Thymus (tissue), 11 donors: ENCODE results near the gene IGSF9B. TPM values are rescaled to one million over a fixed set of nuclear protein-coding genes. Genes with fewer than 3 reads are reported as not detected.
A peak's percentile ranks its signal among the peaks of the same experiment; 100 is the strongest.

Experiments used
- DNase-seq, 9 donors: peaks; one replicate each; pipeline ENCODE4 v3.0.0-alpha.2; 2013; ENCODE audit warnings: low spot score in 9 of 9, low read depth in 6 of 9, missing footprints in 1 of 9
- H3K27ac ChIP-seq, 2 donors: one replicate each; pipeline ENCODE4 v1.5.1; 2013; ENCODE audit warnings: control low read depth in 1 of 2, low read depth in 1 of 2, low read length in 1 of 2, mild to moderate bottlenecking in 1 of 2, moderate library complexity in 1 of 2
- H3K27me3 ChIP-seq, 2 donors: one replicate each; pipeline ENCODE4 v1.5.1; 2013; ENCODE audit warnings: low read length in 1 of 2; ENCODE audit not compliant: control insufficient read depth in 2 of 2, insufficient read depth in 1 of 2
- H3K36me3 ChIP-seq, 2 donors: one replicate each; pipeline ENCODE4 v1.5.1; 2013; ENCODE audit warnings: low read length in 1 of 2, mild to moderate bottlenecking in 1 of 2, moderate library complexity in 1 of 2; ENCODE audit not compliant: control insufficient read depth in 2 of 2, insufficient read depth in 2 of 2
- H3K4me1 ChIP-seq, 2 donors: one replicate each; pipeline ENCODE4 v1.5.1; 2013; ENCODE audit warnings: low read length in 2 of 2; ENCODE audit not compliant: control insufficient read depth in 2 of 2, insufficient read depth in 2 of 2
- H3K4me3 ChIP-seq, 2 donors: one replicate each; pipeline ENCODE4 v1.5.1; 2013; ENCODE audit warnings: low read length in 2 of 2, control low read depth in 1 of 2, mild to moderate bottlenecking in 1 of 2
- H3K9me3 ChIP-seq, 2 donors: one replicate each; pipeline ENCODE4 v1.5.1; 2013; ENCODE audit warnings: low read length in 1 of 2, mild to moderate bottlenecking in 1 of 2; ENCODE audit not compliant: control insufficient read depth in 2 of 2, insufficient read depth in 1 of 2
- WGBS: extraction: QIAGEN DNeasy Blood & Tissue Kit; methylation state at CpG from one replicate; pipeline ENCODE4 v1.1.7; 2013; 5-methylcytosine and 5-hydroxymethylcytosine counted together
- polyA plus RNA-seq: library from polyadenylated mRNA; stranded (reverse); fragments of 200-250 nt; gene quantifications from one replicate; pipeline ENCODE4 v1.2.3, GENCODE V29; 2013
- total RNA-seq: library from RNA; stranded (reverse); fragments of 120-200 nt; gene quantifications from one replicate; pipeline ENCODE4 v1.2.4, GENCODE V29; 2013
- donor health status: healthy.

IGSF9B gene
- total and polyA plus RNA-seq, 2 donors = 1.6 to 1.8 TPM

DNA sequence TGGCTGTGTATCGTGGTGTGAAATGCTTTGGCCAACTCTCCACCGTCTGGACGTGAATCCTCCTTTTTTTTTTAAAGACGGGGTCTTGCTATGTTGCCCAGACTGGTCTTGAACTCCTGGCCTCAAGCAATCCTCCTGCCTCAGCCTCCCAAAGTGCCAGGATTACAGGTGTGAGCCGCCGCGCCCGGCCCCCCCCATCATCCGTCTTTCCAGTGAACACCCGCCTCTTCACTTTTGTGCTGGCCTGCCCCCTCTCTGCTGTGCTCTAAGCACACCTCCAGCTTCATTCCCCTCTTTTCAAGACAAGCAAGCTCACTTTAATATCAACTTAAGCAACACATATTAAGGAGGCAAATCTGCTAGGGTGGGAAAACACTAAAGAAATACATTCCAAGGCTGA, 35.3 kb downstream of the IGSF9B start:
- 99% methylated on average over 10 of the region's 10 CpGs for WGBS
- H3K4me1 ChIP-seq = no peaks in the 10 kb centered on the region
- H3K36me3 ChIP-seq = peaks cover 0 to 5% of the 10 kb centered on the region in 2 donors
- no peak overlapping the region for H3K27ac ChIP-seq
- no peak for DNase-seq
- H3K4me3 ChIP-seq = no peak overlapping the region
- no peaks in the 10 kb centered on the region for H3K9me3 ChIP-seq
- peaks cover 23 to 49% of the 10 kb centered on the region in 2 donors for H3K27me3 ChIP-seq

DNA sequence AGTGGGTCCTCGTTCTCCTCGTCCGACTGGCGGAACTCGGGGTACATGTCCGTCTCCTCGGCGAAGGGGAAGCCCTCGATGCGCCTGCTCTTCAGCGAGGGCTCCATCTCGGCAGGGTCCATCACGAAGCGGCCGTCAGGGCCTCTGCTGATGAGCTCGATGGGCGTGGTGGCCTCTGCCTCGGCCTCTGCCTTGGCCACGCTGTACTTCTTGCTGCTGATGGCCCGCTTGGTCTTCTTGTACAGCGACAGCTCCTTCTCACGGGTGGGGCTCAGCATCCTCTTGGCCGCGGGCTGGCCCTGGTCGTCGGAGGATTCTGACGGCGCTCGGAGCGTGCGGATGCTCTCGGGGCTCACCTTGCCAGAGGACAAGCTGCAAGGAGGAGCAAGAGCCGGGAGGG, 35.7 kb downstream of the IGSF9B start:
- DNase-seq = no peak
- Histone ChIP-seq H3K27me3 (peaks cover 23 to 53% of the 10 kb centered on the region in 2 donors), H3K27ac (no peak overlapping the region), H3K4me3 (no peak overlapping the region), H3K4me1 (no peaks in the 10 kb centered on the region), H3K36me3 (peaks cover 0 to 5% of the 10 kb centered on the region in 2 donors), H3K9me3 (no peaks in the 10 kb centered on the region)
- 98% methylated on average over 33 of the region's 33 CpGs for WGBS

DNA sequence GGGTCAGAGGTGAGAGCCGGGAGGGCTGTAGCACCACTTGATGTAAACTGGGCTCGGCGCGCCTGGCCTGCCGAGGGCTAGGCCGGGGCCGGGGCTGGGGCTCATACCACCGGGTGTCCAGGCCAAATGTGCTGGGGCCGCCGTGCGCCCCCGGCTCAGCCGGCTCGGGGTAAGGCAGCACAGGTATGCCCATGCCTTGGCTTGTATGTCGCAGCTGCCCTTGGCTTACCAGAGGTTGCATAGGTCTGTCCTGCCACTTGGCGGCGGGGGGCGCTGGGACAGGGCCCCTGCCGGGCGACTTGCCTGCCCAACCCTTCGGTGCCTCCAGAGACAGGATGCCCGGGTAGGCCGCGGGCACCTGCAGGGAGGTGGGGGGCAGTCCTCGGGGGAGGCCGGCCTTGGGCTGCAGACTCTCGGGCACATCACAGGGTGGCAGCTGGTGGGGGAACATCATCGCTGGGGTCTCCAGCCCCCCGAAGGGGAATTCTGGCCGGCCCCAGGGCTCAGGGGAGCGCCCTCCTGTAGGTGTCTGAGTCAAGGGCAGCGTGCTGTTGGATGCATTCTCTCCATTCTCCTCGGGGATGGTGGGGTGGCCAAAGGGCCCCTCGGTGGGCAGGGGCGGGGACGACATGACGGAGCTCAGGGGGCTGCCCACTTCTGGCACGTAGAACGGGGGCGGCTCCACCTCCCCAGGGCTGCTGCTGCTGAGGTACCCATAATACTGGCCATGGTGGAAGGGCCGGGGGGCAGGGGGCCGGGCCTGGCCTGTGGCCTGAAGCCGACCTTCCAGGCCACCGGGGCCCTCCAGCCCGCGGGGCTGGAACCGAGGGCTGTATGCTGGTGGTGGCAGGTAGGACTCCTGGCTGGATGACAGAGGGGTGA, 36.4 kb downstream of the IGSF9B start:
- peaks cover 23 to 57% of the 10 kb centered on the region in 2 donors for H3K27me3 ChIP-seq
- no peak overlapping the region for H3K27ac ChIP-seq
- H3K36me3 ChIP-seq = peaks cover 0 to 5% of the 10 kb centered on the region in 2 donors
- no peaks in the 10 kb centered on the region for H3K9me3 ChIP-seq
- H3K4me3 ChIP-seq = no peak overlapping the region
- WGBS = 96% methylated on average over 47 of the region's 47 CpGs
- DNase-seq = no peak
- H3K4me1 ChIP-seq = no peaks in the 10 kb centered on the region

DNA sequence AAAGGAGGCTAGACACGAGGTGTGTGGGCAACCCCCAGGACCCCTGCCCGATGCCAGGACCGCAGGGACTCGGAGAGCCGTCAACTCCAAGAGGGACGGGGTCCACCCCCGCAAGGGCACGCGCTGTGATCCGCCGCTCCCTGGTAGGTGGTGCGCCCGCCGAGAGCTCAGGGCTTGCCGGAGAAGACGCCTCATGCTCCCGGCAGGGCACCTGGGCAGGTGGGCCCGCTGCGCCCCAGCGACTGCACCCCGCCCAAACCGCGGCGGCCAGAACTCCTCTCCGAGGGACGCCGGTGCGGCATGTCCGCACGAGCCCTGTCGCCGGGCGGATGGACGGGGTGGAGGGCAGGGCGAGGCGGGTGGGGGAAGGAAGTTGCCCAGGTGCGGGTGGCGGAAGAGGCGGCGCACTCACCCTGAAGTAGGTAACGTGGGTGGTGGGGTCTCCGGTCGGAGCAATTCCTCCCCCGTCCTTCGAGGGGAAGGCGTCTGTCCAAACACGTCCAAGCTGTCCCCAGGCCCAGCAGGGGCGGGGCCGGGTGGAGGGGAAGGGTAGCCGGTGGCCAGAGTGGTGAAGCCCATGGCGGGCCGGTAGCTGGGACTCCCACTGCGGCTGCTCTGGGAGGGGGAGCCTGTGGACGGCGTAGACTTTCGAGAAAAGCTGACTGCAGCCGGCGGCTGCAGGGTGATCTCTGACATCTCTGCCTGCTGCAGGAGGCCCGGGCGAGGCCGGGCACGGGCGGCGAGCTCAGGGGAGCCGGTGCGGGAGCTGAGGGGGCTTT, 37.2 kb downstream of the IGSF9B start:
- Histone ChIP-seq H3K27me3 (peaks cover 23 to 57% of the 10 kb centered on the region in 2 donors), H3K4me3 (peak overlapping the region in 1 of 2 donors; percentile 17), H3K36me3 (peaks cover 0 to 5% of the 10 kb centered on the region in 2 donors), H3K4me1 (no peaks in the 10 kb centered on the region), H3K9me3 (no peaks in the 10 kb centered on the region), H3K27ac (no peak overlapping the region)
- no peak for DNase-seq
- 50% methylated on average over 66 of the region's 66 CpGs for WGBS

DNA sequence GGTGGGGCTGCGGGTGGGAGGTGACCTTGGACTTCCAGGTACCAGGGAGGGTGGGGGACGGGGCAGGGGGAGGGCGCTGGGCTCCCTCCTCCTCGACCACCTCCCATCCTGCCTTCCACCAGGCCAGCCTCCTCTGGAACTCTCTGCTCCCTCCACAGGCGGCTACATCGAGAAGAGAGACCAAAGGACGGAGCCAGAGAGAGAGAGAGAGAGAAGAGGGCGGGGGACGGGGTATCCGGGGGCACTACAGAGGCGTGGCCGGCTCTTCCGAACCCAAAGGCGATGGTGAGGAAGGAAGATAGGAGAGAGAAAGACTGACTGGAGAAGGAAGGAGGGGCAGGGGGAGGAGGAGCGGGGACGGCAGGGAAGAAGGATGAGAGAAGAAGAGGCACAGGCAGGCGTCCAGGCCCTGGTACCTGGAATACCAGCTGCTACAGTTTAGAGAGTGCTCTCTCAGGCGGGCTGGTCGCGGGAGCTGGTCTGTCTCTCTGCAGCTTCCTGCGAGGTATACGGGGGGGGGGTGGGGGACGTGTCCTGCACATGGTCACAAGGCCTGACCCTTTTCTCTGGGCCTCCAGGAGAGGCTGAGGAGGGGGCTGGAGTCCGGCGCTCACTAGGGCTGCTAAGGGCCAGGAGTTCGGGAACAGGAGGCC, 38.0 kb downstream of the IGSF9B start:
- no peak overlapping the region for H3K4me3 ChIP-seq
- H3K36me3 ChIP-seq = peaks cover 0 to 5% of the 10 kb centered on the region in 2 donors
- WGBS = 12% methylated on average over 26 of the region's 26 CpGs
- no peak overlapping the region for H3K27ac ChIP-seq
- no peak for DNase-seq
- H3K4me1 ChIP-seq = no peaks in the 10 kb centered on the region
- no peaks in the 10 kb centered on the region for H3K9me3 ChIP-seq
- H3K27me3 ChIP-seq = peaks cover 23 to 57% of the 10 kb centered on the region in 2 donors

DNA sequence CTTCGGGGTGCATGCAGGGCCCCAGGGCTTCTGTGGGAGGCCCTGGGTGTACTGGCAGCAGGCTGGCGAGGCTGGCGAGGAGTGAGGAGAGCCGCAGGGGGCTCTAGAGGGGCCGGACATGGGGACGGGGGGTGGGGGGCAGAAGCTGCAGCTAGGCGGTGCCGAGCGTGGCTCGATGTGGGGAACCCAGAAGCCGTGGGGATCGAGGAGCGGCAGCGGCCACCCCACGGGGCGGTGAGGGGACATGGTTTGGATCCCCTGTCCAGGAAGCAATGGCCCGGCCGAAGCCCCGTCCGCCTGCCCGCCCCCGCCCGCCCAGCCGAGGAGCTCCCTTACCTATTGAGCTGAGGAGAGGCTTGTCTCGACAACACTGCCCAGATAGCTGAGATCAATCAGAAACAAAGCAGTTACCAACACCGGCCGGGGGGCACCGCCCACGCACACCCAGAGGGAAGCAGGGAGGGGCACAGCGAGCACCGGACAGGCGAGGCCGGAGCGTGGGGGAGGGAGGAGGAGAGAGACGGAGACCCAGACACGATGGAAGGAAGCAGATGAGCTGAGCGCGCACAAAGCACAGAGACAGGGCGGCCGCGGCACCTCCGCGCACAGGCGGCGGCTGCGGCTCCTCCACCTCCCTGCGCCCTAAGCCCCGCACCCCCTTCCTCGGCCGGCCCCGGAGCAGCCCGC, 38.7 kb downstream of the IGSF9B start:
- H3K4me1 ChIP-seq = no peaks in the 10 kb centered on the region
- H3K27me3 ChIP-seq = peaks cover 23 to 57% of the 10 kb centered on the region in 2 donors
- no peaks in the 10 kb centered on the region for H3K9me3 ChIP-seq
- H3K4me3 ChIP-seq = no peak overlapping the region
- DNase-seq = no peak
- H3K27ac ChIP-seq = no peak overlapping the region
- H3K36me3 ChIP-seq = peaks cover 0 to 5% of the 10 kb centered on the region in 2 donors
- 28% methylated on average over 52 of the region's 52 CpGs for WGBS

DNA sequence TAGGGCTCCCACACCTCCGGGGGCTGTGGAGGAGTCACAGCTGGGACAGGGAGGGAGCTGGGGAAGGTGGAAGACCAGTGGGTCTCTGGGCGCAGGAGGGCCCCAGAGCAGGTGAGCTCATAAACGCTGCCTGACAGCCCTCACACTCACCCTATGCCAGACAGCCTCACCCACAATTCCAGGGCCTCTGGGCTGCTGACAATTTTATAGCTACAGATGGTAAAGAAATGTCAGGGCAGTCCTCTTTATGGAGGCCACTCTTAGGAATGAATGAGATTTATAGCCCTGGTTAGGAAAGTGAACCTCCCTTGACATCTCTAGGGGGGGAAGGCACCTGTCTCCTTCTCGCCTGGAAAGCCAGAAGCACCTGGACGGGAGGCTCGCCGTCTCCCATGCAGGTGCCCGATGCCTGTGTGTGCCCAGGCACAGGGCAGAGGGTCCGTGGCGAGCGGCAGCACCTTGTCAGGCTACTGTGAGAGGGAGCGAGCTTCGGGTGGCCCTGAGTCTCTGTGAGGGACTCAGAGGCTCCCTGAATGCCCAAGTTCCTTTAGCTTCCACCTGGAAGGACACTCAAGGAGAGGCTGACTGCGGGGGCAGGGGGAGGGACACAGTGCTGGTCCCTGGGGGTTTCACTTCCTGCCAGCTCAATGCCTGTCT, 39.9 kb downstream of the IGSF9B start:
- H3K4me3 ChIP-seq = no peak overlapping the region
- H3K4me1 ChIP-seq = no peaks in the 10 kb centered on the region
- no peaks in the 10 kb centered on the region for H3K9me3 ChIP-seq
- peaks cover 0 to 5% of the 10 kb centered on the region in 2 donors for H3K36me3 ChIP-seq
- WGBS = 92% methylated on average over 14 of the region's 14 CpGs
- no peak overlapping the region for H3K27ac ChIP-seq
- no peak for DNase-seq
- H3K27me3 ChIP-seq = peaks cover 23 to 54% of the 10 kb centered on the region in 2 donors

DNA sequence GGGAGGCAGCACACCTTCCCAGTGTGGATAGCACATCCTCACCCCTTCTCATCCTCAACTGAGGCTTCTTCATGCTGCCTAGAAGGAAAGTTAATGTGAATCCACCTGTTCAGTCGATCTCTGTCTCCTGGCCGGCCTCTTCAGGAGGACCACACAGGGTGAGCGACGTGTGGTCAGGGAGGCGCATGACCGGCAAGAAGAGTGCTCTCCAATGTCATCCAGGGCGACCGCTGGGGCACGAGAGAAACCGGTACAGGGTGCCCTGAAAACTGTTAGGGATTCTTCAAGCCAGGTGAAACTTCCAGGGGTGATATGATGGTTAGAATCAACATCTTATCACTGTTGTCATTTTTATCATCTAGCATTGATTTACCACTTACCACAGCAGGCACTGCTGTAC, 43.0 kb downstream of the IGSF9B start:
- DNase-seq = no peak
- no peaks in the 10 kb centered on the region for H3K9me3 ChIP-seq
- H3K27ac ChIP-seq = no peak overlapping the region
- no peaks in the 10 kb centered on the region for H3K36me3 ChIP-seq
- H3K27me3 ChIP-seq = peaks cover 12 to 30% of the 10 kb centered on the region in 2 donors
- H3K4me3 ChIP-seq = no peak overlapping the region
- H3K4me1 ChIP-seq = no peaks in the 10 kb centered on the region
- 96% methylated on average over 10 of the region's 10 CpGs for WGBS
